B cell (primary cell): ENCODE results near the gene SLC16A10. TPM values are rescaled to one million over a fixed set of nuclear protein-coding genes. Genes with fewer than 3 reads are reported as not detected.

Experiments
- ATAC-seq: fragments of 200-7000 bp; cut with Tn5 transposase; one replicate; pipeline ENCODE4 v1.10.0; 2021; ENCODE audit warnings: low read depth, mild to moderate bottlenecking, moderate number of reproducible peaks, moderate library complexity
- CTCF ChIA-PET: fragments of 350-600 bp; sonication (Branson Sonifier 250); formaldehyde crosslinking; loops from one replicate; lab custom pipeline; 2021; ENCODE audit warnings: antibody characterized with exemption, inconsistent platforms; lab: Charles Lee
- POLR2A ChIA-PET: fragments of 350-600 bp; sonication (Branson Sonifier 250); formaldehyde crosslinking; loops from one replicate; lab custom pipeline; 2021; ENCODE audit warnings: antibody characterized with exemption; lab: Charles Lee
- DNase-seq: peaks from one replicate; pipeline ENCODE4 v3.0.0; 2013
- H2AFZ ChIP-seq: 2 replicates; pipeline ENCODE4 v1.6.1; 2012; ENCODE audit warnings: mild to moderate bottlenecking, low read depth, low read length; ENCODE audit not compliant: insufficient read depth, poor library complexity, severe bottlenecking
- H3K27ac ChIP-seq, 2 donors: 1 replicate in 1 of 2; 2 replicates in 1 of 2; pipeline ENCODE4 v1.5.1; 2012 to 2013; ENCODE audit warnings: low read length in 2 of 2, mild to moderate bottlenecking in 2 of 2, moderate library complexity in 1 of 2
- H3K27me3 ChIP-seq, 4 experiments: fragments of 200-600 bp in 1 of 4; sonication (generic) in 1 of 4; replicated peaks in 1 of 4; 1 replicate in 2 of 4; 2 replicates in 2 of 4; pipeline versions ENCODE4 v1.6.1 to v1.7.0; 2013 to 2016; ENCODE audit warnings: low read length in 3 of 4, mild to moderate bottlenecking in 2 of 4, mixed read lengths in 1 of 4, moderate library complexity in 1 of 4; ENCODE audit not compliant: insufficient read depth in 4 of 4, control insufficient read depth in 3 of 4; ENCODE audit errors: control extremely low read depth in 1 of 4
- H3K36me3 ChIP-seq, 2 experiments: replicated peaks in 1 of 2; 1 replicate in 1 of 2; 2 replicates in 1 of 2; pipeline versions ENCODE4 v1.6.1 to v1.7.1; 2013; ENCODE audit warnings: low read length in 1 of 2; ENCODE audit not compliant: insufficient read depth in 2 of 2, control insufficient read depth in 1 of 2; ENCODE audit errors: control extremely low read depth in 1 of 2, extremely low read depth in 1 of 2
- H3K4me1 ChIP-seq, 2 donors: fragments of 200-600 bp in 1 of 2; sonication (generic) in 1 of 2; 1 replicate in 1 of 2; 2 replicates in 1 of 2; pipeline versions ENCODE4 v1.5.1 to v1.6.1; 2013 to 2017; ENCODE audit warnings: low read length in 2 of 2; ENCODE audit not compliant: control insufficient read depth in 2 of 2, insufficient read depth in 2 of 2
- H3K4me2 ChIP-seq: replicated peaks from 2 replicates; pipeline ENCODE3; 2012; ENCODE audit warnings: mild to moderate bottlenecking, low read depth, low read length; ENCODE audit not compliant: poor library complexity, severe bottlenecking
- H3K4me3 ChIP-seq, 5 experiments: fragments of 200-600 bp in 1 of 5; sonication (generic) in 1 of 5; 1 replicate in 3 of 5; 2 replicates in 2 of 5; pipeline versions ENCODE4 v1.5.1 to v1.7.0; 2011 to 2016; ENCODE audit warnings: low read length in 4 of 5, mild to moderate bottlenecking in 4 of 5, low read depth in 2 of 5, control low read depth in 1 of 5, moderate library complexity in 1 of 5; ENCODE audit not compliant: insufficient read depth in 1 of 5; ENCODE audit errors: control extremely low read depth in 1 of 5, extremely low read depth in 1 of 5
- H3K79me2 ChIP-seq: fragments of 200-600 bp; sonication (generic); one replicate; pipeline ENCODE4 v1.6.0; 2016; ENCODE audit warnings: low read length; ENCODE audit not compliant: control insufficient read depth, insufficient read depth
- H3K9ac ChIP-seq: fragments of 200-600 bp; sonication (generic); 2 replicates; pipeline ENCODE4 v1.6.1; 2017; ENCODE audit warnings: mild to moderate bottlenecking, low read length, moderate library complexity
- H3K9me3 ChIP-seq, 3 donors: one replicate each; pipeline versions ENCODE4 v1.6.1 to v1.7.1; 2013; ENCODE audit warnings: low read length in 2 of 3; ENCODE audit not compliant: control insufficient read depth in 2 of 3, insufficient read depth in 1 of 3; ENCODE audit errors: control extremely low read depth in 1 of 3
- H4K20me1 ChIP-seq: 2 replicates; pipeline ENCODE4 v1.6.0; 2012; ENCODE audit warnings: mild to moderate bottlenecking, low read length; ENCODE audit not compliant: insufficient read depth, control insufficient read depth, poor library complexity, severe bottlenecking
- H3K27ac Mint-ChIP-seq: one replicate; pipeline ENCODE4 v1.8.0; 2021; ENCODE audit warnings: mixed read lengths
- H3K27me3 Mint-ChIP-seq: one replicate; pipeline ENCODE4 v1.8.0; 2021; ENCODE audit warnings: mixed read lengths
- H3K4me1 Mint-ChIP-seq: one replicate; pipeline ENCODE4 v1.8.0; 2021; ENCODE audit warnings: mixed read lengths
- H3K4me3 Mint-ChIP-seq: one replicate; pipeline ENCODE4 v1.8.0; 2021; ENCODE audit warnings: mixed read lengths
- H3K9me3 Mint-ChIP-seq: one replicate; pipeline ENCODE4 v1.8.0; 2022; ENCODE audit warnings: mixed read lengths; ENCODE audit not compliant: insufficient read depth
- EZH2 ChIP-seq: IDR thresholded peaks from 2 replicates; pipeline ENCODE4 v1.6.1; 2012; ENCODE audit warnings: borderline replicate concordance, low read depth, mild to moderate bottlenecking, moderate library complexity, low read length; ENCODE audit not compliant: insufficient read depth, poor library complexity, severe bottlenecking
- WGBS: methylation state at CpG from one replicate; pipeline ENCODE4 v1.1.5; 2013; ENCODE audit warnings: missing lambda C conversion rate; ENCODE audit not compliant: insufficient coverage; 5-methylcytosine and 5-hydroxymethylcytosine counted together
- intact Hi-C: fragments of 100-400 bp; cut with micrococcal nuclease; formaldehyde crosslinking; loops from one replicate; pipeline ENCODE4 v1.10.0; 2022
- polyA plus RNA-seq: library from polyadenylated mRNA; depleted of rRNA; stranded (reverse); fragments of >200 nt; gene quantifications from 2 replicates; pipeline ENCODE4 v1.2.3, GENCODE V29; 2012
- total RNA-seq, 2 donors: library from RNA; stranded (reverse); fragments of 120-200 nt in 1 of 2; gene quantifications; 1 replicate in 1 of 2; 2 replicates in 1 of 2; pipeline versions ENCODE4 v1.2.3 to v1.2.4, GENCODE V29; 2013 to 2022
- TF ChIP-seq, protein P1 (sequence below): fragments of 200-600 bp; IDR thresholded peaks from one replicate; pipeline ENCODE4 v1.8.0; 2022; ENCODE audit warnings: antibody characterized with exemption, mild to moderate bottlenecking

Gene SLC16A10
- total and polyA plus RNA-seq, 2 donors (not counting 1 experiment from before 2014, with no cell fraction given), result 0.06 to 0.71 TPM

DNA sequence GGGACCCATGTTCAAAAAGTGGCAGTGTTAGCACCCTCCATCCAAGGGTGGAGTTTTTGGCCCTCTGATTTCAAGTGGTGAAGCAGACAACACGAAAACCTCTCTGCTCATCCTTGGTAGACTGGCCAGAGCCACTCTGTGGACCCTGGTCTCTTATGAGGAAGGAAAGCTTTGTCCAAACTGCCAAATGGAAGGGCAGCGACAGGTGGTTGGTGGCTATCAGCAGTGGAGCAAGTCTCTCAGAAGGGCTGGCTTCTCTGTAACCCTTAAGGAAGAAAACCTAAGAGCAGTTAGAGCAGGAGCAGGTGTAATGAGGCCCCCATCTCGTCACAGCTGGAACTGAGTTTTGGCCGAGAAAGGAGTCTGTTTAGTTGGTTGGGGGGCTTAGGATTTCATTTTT is 155.8 kb downstream of the SLC16A10 start:
- H3K4me3 Mint-ChIP-seq, result no peak overlapping the region
- 100% methylated on average over 1 of the region's 4 CpGs for WGBS
- no peak overlapping the region for H3K27ac Mint-ChIP-seq
- POLR2A ChIA-PET, result no interaction called here
- H3K4me2 ChIP-seq, result no peak overlapping the region
- intact Hi-C loops, result no loop called here
- no peaks in the 10 kb centered on the region for H3K4me1 ChIP-seq
- H3K27me3 ChIP-seq, result no peaks in the 10 kb centered on the region
- H3K36me3 ChIP-seq, result no peaks in the 10 kb centered on the region
- H3K4me3 ChIP-seq, result no peak overlapping the region
- H3K9me3 Mint-ChIP-seq, result no peaks in the 10 kb centered on the region
- DNase-seq (no peak), ATAC-seq (no peak)
- TF ChIP-seq EZH2, result no peak
- TF ChIP-seq, protein P1, sequence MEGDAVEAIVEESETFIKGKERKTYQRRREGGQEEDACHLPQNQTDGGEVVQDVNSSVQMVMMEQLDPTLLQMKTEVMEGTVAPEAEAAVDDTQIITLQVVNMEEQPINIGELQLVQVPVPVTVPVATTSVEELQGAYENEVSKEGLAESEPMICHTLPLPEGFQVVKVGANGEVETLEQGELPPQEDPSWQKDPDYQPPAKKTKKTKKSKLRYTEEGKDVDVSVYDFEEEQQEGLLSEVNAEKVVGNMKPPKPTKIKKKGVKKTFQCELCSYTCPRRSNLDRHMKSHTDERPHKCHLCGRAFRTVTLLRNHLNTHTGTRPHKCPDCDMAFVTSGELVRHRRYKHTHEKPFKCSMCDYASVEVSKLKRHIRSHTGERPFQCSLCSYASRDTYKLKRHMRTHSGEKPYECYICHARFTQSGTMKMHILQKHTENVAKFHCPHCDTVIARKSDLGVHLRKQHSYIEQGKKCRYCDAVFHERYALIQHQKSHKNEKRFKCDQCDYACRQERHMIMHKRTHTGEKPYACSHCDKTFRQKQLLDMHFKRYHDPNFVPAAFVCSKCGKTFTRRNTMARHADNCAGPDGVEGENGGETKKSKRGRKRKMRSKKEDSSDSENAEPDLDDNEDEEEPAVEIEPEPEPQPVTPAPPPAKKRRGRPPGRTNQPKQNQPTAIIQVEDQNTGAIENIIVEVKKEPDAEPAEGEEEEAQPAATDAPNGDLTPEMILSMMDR, result no peak
- H3K9ac ChIP-seq, result no peak overlapping the region
- no peaks in the 10 kb centered on the region for H3K9me3 ChIP-seq
- H3K27me3 Mint-ChIP-seq, result peaks cover 4% of the 10 kb centered on the region
- no peaks in the 10 kb centered on the region for H4K20me1 ChIP-seq
- H3K79me2 ChIP-seq, result no peaks in the 10 kb centered on the region
- H2AFZ ChIP-seq, result no peak overlapping the region
- CTCF ChIA-PET, result interaction anchor here (0.6 to 1.1 kb wide), 2 partner anchors 15 to 90 kb away, joined by 3 read pairs; no protein-coding TSS in a partner anchor
- H3K27ac ChIP-seq, result no peak overlapping the region
- peaks cover 2% of the 10 kb centered on the region for H3K4me1 Mint-ChIP-seq

DNA sequence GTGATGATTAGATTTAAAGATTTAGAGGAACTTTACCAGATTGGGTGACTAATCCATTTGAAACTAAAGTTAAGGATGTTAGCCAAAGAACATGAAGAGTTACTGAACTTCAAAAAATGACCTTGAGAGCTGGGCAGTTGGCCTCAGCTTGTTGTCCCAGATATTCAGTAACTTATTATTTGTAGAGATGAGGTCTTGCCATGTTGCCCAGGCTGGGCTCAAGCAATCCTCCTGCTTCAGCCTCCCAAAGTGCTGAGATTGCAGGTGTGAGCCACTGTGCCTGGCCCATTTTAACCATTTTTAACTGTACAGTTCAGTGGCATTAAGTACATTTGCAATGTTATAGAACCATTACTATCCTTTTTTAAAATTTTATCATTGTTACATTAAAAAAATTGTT is 161.5 kb downstream of the SLC16A10 start:
- ATAC-seq, result no peak
- H3K36me3 ChIP-seq, result no peaks in the 10 kb centered on the region
- H2AFZ ChIP-seq, result no peak overlapping the region
- H3K9ac ChIP-seq, result no peak overlapping the region
- no peaks in the 10 kb centered on the region for H3K4me1 ChIP-seq
- CTCF ChIA-PET, result interaction anchor here (1.0 kb wide), 1 partner anchor 11 kb away, joined by 3 read pairs; a partner anchor contains a TSS
- no peaks in the 10 kb centered on the region for H4K20me1 ChIP-seq
- no peak overlapping the region for H3K4me2 ChIP-seq
- Mint-ChIP-seq H3K27me3 (peaks cover 9% of the 10 kb centered on the region), H3K9me3 (no peaks in the 10 kb centered on the region), H3K27ac (no peak overlapping the region), H3K4me1 (no peaks in the 10 kb centered on the region), H3K4me3 (no peak overlapping the region)
- POLR2A ChIA-PET, result no interaction called here
- H3K9me3 ChIP-seq, result no peaks in the 10 kb centered on the region
- H3K27ac ChIP-seq, result no peak overlapping the region
- intact Hi-C loops, result no loop called here
- no peak overlapping the region for H3K4me3 ChIP-seq
- H3K27me3 ChIP-seq, result no peaks in the 10 kb centered on the region
- no peak for TF ChIP-seq EZH2
- TF ChIP-seq, protein P1, result no peak
- DNase-seq, result no peak
- H3K79me2 ChIP-seq, result no peaks in the 10 kb centered on the region
